Colonic mucosa (tissue), 4 donors: ENCODE measurements around the gene TK1. TPM values are rescaled to one million over a fixed set of nuclear protein-coding genes. Genes with fewer than 3 reads are reported as not detected.
"Not testable (repeated sequence)": the region's sequence is repeated elsewhere in the genome, so short reads cannot be mapped to it uniquely, and the experiment has no call there.

ENCODE experiments used
- DNase-seq: peaks from one replicate; pipeline ENCODE4 v3.0.0-alpha.2; 2020
- H3K27ac ChIP-seq: fragments of 200-600 bp; one replicate; pipeline ENCODE4 v1.8.0; 2021
- H3K27me3 ChIP-seq: fragments of 200-600 bp; one replicate; pipeline ENCODE4 v1.8.0; 2021
- H3K36me3 ChIP-seq: fragments of 200-600 bp; one replicate; pipeline ENCODE4 v1.8.0; 2021
- H3K4me1 ChIP-seq: fragments of 200-600 bp; one replicate; pipeline ENCODE4 v1.8.0; 2021; ENCODE audit warnings: mild to moderate bottlenecking
- H3K4me3 ChIP-seq: fragments of 200-600 bp; one replicate; pipeline ENCODE4 v1.8.0; 2021
- H3K9ac ChIP-seq, 2 donors: one replicate each; pipeline ENCODE4 v1.7.0; 2013; ENCODE audit warnings: control low read depth in 2 of 2, low read depth in 2 of 2, low read length in 2 of 2
- H3K9me3 ChIP-seq: fragments of 200-600 bp; one replicate; pipeline ENCODE4 v1.8.0; 2021
- intact Hi-C: fragments of 100-400 bp; cut with DNase I; formaldehyde crosslinking; loops from one replicate; pipeline ENCODE4 v1.14.1; 2022
- total RNA-seq, 2 donors: library from RNA; stranded (reverse); fragmentation: NEBNext Ultra II Directional in 1 of 2; extraction: Animal tissue kit (Norgen Biotek cat#: 25700) in 1 of 2; gene quantifications; one replicate each; pipeline ENCODE4 v1.2.1, GENCODE V29; 2021
- TF ChIP-seq, protein P1 (sequence below): fragments of 200-600 bp; IDR thresholded peaks from one replicate; pipeline ENCODE4 v1.8.0; 2022; ENCODE audit warnings: antibody characterized with exemption, mild to moderate bottlenecking
- donor health status: healthy.
- donor health status: DM: no; HTN: no; CAD: no.
- donor health status: DM: no; HTN: no; CAD: no.

Gene TK1
- total RNA-seq, 2 donors from 2014 or later, result 37.7 to 135 TPM

DNA sequence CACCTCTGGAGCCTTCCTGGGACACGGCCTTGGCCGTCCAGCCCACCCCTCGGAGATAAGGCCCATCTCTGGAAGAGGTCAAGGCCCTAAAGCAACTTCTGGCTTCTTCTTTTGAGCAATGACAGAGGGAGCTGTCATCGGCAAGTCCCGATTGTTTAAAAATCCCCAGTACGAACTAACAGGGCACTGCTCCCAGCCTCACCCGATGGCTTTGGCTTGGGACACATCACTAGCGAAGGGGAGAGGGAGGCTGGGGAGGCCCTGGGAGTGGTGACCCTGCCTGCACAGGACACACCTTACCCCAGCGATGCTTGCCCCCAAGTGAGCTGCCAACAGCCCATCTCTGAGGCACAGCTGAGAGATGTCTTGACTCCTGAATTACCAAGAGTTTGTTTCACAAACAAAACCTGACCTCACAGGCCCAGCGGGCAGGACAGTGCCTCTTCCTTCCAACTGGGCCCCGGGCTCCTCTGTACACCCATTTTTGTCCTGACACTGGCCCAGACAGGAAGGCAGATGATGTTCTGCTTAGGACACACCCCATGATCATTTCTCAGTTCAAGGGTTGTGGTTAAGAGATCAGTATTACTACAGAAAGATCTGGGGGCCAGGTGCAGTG lies 13.6 kb downstream of the TK1 start:
- H3K9ac ChIP-seq, result peak overlapping the region; percentile 56 to 68
- DNase-seq, result peak; percentile 45
- no peak overlapping the region for H3K4me3 ChIP-seq
- intact Hi-C loops, result loop anchor here (5.0 kb wide), 1 partner anchor 46 kb away; the partner anchor contains the start of gene TMC6
- H3K27ac ChIP-seq, result peak overlapping the region; percentile 88
- TF ChIP-seq, protein P1, sequence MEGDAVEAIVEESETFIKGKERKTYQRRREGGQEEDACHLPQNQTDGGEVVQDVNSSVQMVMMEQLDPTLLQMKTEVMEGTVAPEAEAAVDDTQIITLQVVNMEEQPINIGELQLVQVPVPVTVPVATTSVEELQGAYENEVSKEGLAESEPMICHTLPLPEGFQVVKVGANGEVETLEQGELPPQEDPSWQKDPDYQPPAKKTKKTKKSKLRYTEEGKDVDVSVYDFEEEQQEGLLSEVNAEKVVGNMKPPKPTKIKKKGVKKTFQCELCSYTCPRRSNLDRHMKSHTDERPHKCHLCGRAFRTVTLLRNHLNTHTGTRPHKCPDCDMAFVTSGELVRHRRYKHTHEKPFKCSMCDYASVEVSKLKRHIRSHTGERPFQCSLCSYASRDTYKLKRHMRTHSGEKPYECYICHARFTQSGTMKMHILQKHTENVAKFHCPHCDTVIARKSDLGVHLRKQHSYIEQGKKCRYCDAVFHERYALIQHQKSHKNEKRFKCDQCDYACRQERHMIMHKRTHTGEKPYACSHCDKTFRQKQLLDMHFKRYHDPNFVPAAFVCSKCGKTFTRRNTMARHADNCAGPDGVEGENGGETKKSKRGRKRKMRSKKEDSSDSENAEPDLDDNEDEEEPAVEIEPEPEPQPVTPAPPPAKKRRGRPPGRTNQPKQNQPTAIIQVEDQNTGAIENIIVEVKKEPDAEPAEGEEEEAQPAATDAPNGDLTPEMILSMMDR, result no peak
- no peaks in the 10 kb centered on the region for H3K9me3 ChIP-seq
- peaks cover 71% of the 10 kb centered on the region for H3K4me1 ChIP-seq
- H3K36me3 ChIP-seq, result no peaks in the 10 kb centered on the region
- H3K27me3 ChIP-seq, result no peaks in the 10 kb centered on the region

DNA sequence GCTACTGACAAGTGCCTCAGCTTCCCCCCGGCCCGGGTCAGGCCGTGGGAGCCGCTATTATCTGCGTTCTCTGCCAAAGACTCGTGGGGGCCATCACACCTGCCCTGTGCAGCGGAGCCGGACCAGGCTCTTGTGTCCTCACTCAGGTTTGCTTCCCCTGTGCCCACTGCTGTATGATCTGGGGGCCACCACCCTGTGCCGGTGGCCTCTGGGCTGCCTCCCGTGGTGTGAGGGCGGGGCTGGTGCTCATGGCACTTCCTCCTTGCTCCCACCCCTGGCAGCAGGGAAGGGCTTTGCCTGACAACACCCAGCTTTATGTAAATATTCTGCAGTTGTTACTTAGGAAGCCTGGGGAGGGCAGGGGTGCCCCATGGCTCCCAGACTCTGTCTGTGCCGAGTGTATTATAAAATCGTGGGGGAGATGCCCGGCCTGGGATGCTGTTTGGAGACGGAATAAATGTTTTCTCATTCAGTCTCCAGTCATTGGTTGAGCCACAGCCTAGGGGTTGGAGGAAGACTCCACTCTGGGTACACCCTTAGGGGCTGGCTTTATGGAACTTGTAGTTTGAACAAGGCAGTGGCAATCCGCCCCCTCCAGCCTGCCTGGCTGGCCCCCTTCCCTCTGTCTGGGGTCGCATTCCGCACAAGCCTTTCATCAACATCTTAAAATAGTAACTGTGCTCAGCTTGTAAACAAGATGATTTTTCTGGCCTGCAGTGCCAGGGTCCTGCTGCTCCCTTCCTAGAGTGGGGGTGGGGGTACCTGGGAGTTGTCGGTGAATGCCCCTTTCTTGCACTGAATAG lies 14.4 kb downstream of the TK1 start:
- Histone ChIP-seq H3K9ac (peak overlapping the region; percentile 57 to 68), H3K27ac (peak overlapping the region; percentile 88), H3K36me3 (no peaks in the 10 kb centered on the region), H3K4me1 (peaks cover 71% of the 10 kb centered on the region), H3K4me3 (peak overlapping the region; percentile 0), H3K9me3 (no peaks in the 10 kb centered on the region), H3K27me3 (no peaks in the 10 kb centered on the region)
- peak; percentile 90 for DNase-seq
- intact Hi-C loops, result loop anchor here (5.0 kb wide), 1 partner anchor 45 kb away; the partner anchor contains the start of gene TMC6
- TF ChIP-seq, protein P1, result no peak

DNA sequence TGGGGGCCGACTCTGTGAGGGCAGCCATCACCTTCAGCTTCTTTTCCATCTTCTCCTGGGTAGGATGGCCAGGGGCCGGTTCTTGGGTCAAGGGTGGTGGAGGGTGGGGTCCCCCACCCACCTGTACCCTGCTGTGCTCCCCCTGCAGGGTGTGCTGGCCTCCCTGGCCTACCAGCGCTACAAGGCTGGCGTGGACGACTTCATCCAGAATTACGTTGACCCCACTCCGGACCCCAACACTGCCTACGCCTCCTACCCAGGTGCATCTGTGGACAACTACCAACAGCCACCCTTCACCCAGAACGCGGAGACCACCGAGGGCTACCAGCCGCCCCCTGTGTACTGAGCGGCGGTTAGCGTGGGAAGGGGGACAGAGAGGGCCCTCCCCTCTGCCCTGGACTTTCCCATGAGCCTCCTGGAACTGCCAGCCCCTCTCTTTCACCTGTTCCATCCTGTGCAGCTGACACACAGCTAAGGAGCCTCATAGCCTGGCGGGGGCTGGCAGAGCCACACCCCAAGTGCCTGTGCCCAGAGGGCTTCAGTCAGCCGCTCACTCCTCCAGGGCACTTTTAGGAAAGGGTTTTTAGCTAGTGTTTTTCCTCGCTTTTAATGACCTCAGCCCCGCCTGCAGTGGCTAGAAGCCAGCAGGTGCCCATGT lies 15.1 kb downstream of the TK1 start:
- H3K27me3 ChIP-seq, DNase-seq, H3K36me3 ChIP-seq, H3K9me3 ChIP-seq: not testable (repeated sequence)
- peak overlapping the region; percentile 88 for H3K27ac ChIP-seq
- peak overlapping the region; percentile 57 to 63 for H3K9ac ChIP-seq
- intact Hi-C loops, result loop anchor here (5.0 kb wide), 1 partner anchor 44 kb away; the partner anchor contains the start of gene TMC6
- peak overlapping the region; percentile 0 for H3K4me3 ChIP-seq
- H3K4me1 ChIP-seq, result peaks cover 65% of the 10 kb centered on the region

DNA sequence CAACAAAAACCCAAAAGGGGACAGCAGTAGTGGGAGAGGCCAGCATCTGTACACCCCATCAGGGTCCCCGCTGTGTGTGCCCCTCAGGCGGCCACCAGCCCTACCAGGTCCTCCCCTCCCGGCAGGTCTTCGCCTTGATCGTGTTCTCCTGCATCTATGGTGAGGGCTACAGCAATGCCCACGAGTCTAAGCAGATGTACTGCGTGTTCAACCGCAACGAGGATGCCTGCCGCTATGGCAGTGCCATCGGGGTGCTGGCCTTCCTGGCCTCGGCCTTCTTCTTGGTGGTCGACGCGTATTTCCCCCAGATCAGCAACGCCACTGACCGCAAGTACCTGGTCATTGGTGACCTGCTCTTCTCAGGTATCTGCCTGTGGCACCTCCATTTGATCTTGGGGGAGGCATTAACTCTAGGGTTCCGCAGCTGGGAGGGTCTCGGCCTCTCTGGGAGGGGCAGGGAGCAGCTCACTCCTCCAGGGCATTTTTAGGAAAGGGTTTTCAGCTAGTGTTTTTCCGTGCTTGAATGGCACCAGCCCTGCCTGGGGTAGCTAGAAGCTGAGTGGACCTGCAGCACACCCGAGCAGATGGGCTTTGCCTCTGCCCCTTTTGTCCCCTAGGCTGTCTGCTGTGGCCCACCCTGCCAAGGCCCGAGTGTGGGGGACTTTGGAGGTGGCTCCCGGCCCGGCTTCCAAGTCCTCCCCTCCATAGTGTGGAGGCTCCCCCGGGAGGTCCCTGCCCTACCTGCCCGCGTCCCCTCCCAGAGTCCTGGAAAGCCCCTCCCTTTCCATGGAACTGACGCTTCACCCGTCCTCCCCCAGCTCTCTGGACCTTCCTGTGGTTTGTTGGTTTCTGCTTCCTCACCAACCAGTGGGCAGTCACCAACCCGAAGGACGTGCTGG lies 15.9 kb downstream of the TK1 start:
- TF ChIP-seq, protein P1, result no peak
- peaks cover 57% of the 10 kb centered on the region for H3K4me1 ChIP-seq
- H3K9ac ChIP-seq, result peak overlapping the region; percentile 57 to 63
- intact Hi-C loops, result loop anchor here (5.0 kb wide), 1 partner anchor 44 kb away; the partner anchor contains the start of gene TMC6
- no peaks in the 10 kb centered on the region for H3K9me3 ChIP-seq
- H3K27me3 ChIP-seq, result no peaks in the 10 kb centered on the region
- DNase-seq, result no peak
- H3K27ac ChIP-seq, result peak overlapping the region; percentile 88
- H3K4me3 ChIP-seq, result no peak overlapping the region
- H3K36me3 ChIP-seq, result no peaks in the 10 kb centered on the region

DNA sequence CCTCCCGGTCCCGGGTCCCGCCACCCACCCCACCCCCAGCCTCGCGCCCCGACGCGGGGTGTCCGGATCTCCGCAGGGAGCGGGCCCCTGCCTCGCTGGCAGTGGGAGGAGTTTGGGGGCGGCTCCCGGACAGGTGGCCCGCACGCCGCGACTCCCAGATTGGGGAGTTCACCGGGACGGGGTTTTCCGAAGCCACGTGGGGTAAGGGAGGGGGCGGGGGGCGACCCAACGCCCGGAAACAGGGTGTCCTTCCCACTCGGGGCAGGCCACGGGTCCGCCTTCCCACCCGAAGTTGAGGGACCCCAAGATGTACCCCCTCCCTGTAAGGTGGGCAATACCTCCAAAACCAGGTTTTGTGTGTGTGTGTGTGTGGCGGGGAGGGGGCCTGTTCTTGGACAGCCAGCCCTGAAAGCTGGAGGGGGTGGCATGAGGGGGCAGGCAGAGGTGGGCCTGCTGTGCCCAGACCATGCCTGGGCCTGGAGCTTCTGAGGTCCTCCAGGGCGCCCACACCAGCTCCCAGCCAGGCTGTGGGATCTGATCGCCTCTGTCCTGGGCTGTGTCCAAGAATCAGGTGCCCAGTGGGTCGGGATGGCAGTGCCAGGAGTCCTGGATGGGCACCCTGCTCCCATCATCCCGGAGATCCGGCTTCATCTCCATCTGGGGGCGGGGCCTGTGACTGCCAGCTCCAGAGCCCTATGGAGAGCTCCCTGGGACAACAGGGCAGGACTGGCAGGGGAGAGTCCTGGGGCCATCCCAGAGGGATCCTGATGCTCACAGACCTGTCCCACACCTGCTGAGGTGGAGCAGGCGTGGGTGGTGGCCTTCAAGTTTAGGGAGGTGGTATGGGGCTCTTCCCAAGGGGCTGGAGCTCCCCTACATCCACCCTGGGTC lies 17.7 kb downstream of the TK1 start:
- no peaks in the 10 kb centered on the region for H3K36me3 ChIP-seq
- H3K27me3 ChIP-seq, result no peaks in the 10 kb centered on the region
- no peaks in the 10 kb centered on the region for H3K9me3 ChIP-seq
- H3K4me3 ChIP-seq, result peak overlapping the region; percentile 69
- peak overlapping the region; percentile 78 for H3K27ac ChIP-seq
- intact Hi-C loops, result no loop called here
- TF ChIP-seq, protein P1, result no peak
- peaks cover 42% of the 10 kb centered on the region for H3K4me1 ChIP-seq
- DNase-seq, result peak; percentile 90
- peak overlapping the region; percentile 91 to 96 for H3K9ac ChIP-seq
